Epidermal melanocyte (primary cell): ENCODE data around the gene FDXR.

Source experiments
- DNase-seq: peaks from one replicate; pipeline ENCODE4 v3.0.0; 2011; ENCODE audit warnings: low spot score; ENCODE audit not compliant: insufficient read length

The FDXR gene

DNA sequence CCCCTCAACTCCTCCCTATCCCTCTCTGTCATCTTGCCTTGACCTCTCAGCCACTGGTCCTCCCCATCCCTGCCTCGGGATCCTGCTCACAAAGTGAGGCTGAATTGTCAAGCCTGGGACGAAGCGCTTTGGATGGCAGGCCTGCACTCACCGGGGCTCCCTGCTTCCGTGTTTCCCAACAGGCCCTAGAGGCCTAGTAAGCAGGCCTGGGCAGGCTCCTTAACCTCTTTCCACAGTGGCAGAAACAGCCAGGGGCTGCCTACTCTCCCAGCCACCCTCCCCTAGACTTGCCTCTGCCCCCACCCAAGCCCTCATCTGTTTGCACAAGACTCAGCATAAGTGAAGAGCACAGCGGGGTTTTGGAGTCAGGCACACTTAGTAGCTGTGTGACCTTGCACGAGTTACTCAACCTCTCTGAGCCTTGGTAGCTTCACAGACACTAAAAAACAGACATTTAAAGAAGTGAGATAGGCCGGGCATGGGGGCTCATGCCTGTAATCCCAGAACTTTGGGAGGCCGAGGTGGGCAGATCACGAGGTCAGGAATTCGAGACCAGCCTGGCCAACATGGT is 25.7 kb upstream of the FDXR start:
- DNase-seq = no peak

GRCh38 chr17:74893936-74894671 is 21.3 kb upstream of the FDXR start:
- DNase-seq = no peak

DNA sequence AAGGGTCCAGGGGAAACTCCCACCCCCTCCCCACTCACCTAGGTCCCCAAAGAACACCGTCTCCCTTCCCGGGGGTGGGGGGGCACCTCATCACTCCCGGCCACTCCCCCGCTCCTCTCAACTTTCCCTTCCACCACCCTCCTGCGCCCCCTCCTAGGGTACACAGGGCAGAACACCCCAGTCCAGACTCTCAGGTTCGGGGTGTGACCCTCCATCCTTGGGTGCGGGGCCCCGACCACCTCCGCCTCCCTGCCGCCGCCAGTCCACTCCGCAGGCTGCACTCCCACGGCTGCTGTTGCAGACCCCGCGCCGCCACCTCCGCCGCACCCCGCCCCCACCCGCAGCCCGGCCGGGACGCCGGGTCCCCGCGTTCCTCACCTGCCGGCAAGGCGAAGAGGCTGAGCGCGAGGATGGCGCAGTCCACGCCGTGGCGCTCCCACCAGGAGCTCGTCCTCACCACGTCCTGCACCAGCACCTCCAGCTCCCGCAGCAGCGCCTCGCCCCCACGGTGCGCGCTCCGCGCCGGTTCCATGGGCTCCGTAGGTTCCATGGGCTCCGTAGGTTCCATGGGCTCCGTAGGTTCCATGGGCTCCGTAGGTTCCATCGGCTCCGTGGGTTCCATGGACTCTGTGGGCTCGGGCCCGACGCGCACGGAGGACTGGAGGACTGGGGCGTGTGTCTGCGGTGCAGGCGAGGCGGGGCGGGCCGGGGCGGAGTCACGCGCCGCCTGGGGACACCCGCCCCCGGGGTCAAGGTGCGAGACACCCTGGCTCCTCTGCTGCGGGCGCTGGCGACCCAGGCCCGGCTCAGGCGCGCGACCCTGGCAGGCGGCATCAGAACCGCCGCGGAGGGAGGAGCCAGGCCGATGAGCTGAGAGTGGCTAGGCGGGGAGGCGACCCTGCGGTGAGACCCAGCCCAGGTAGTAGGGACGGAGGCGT is 20.4 kb upstream of the FDXR start, which contains the start of gene FADS6:
TSS of gene FADS6 (minus strand) at position 660 of the 938 bp plus-strand sequence. CDS start at position 622, 38 bp downstream.
- no peak for DNase-seq

GRCh38 chr17:74892013-74892841 is 19.4 kb upstream of the FDXR start:
- DNase-seq = no peak

DNA sequence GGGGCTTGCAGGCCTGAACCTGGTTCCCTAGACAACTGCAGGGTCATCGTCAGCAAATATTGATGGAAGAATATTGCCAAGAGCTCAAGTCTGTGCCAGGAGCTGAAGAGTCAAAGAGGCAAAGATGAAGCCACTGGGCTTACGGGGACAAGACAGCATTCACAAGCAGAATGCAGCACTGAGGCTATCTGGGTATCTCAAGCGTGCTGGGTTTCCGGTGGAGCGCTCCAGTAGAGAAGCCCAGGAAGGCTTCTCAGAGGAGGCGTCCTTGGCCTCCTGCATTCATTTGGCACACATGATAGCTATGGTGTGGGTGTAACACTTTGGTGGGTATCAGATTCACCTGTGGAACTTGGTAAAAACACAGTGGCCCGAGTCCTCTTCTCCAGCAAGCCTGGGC is 17.8 kb upstream of the FDXR start:
- no peak for DNase-seq

GRCh38 chr17:74888469-74888868 is 15.7 kb upstream of the FDXR start:
- DNase-seq = no peak

DNA sequence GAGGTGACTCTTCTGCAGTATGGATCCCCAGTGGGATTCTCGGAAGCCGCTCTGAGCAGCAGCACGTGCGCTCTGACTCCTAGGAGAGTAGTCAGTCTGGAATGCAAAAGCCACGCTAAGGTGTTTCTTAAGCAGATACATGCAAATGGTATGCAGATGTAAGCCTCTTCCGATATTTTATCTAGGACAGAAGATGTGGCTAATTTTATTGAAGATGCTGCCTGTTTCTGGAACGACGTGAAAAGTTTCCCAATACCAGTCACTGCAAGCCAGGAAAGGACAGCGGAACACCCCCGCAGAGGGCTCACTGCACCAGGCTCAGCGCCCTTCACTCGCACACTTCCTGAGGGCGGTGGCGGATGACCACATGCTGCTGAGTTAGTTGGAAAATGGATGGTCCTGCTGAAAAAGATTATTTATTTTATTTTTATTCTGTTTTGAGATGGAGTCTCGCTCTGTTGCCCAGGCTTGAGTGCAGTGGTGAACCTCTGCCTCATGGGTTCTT is 10.5 kb upstream of the FDXR start:
- DNase-seq = no peak

GRCh38 chr17:74882517-74883240 is 9.9 kb upstream of the FDXR start:
- no peak for DNase-seq

GRCh38 chr17:74881073-74881472 is 8.3 kb upstream of the FDXR start:
- no peak for DNase-seq

DNA sequence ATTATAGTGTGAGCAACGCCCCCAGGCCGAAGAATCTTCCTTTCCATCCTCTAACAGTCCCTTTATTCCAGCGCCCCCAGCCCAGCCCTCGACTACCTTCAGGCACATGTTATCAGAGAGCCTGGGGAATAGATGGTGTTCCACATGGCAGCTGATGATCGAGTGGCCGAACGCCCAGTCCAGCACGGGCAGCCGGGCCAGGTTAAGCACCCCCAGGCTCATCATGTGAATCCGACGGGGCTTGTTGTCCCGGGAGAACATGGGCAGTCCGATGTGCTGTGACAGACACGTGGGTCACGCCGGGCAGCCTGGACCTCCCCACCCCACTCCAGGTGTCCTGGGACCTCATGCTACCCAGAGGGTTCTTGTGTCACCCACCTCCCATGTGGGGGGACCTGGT is 6.5 kb upstream of the FDXR start:
- DNase-seq = no peak

DNA sequence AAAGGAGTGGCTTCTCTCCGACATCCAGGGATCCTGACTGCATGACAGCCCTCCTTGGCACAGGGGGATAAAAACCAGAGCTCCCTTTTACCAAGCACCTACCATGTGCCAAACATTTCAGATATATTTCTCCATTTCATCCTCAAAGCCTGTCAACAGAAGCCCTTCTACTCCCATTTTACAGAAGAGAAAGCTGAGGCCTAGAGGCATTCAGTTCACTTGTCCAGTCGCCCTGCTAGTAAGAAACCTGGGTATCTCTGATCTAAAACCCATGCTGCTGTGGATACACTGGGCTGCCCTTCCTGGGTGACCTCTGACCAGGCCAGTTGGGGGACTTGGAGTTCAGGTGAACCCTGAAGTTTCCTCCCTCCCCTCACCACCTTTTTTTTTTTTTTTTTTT is 5.9 kb upstream of the FDXR start:
- DNase-seq = no peak

DNA sequence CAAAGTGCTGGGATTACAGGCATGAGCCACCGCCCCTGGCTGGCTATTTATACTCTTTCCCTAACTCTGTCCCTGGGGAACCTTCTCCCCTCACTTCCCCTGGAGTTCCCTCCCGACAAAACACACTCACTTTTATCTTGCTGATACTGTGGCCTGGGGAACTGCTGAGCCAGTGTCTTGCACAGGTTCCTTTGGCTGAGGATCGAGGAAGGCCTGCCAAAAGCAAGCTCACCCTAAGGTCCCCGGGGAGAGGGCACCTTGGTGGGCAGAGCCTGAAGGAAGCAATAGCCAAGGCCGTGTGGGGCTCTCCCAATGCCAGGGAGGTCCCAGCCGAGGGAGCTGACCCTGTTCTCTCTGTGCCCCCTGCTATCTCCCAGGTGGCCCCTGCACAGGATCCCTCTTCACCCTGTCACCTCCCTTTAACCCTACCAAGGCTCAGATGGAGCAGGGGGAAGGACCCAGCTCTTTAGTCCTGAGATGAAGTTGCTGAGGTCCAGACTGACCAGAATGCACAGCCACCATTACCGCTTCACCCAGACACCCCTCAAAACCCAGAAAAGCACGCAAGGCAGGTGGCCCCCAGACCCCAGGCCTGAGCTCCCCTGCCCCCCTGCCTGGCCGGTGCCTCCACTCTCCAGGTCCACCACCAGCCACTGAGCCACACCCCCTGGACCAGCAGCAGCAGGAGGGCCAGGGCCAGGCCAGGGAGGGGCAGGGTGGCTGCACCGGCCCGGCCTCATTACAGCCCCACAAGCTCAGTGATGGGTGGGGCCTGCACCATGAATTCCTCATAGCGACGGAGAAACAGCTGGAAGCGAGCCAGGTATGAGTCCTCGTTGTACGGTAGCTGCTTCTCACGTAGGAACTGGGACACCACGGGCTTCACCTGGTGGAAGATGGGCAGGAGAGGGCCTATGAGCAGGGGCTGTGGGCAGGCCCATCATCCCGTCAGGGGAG is 5.1 kb upstream of the FDXR start:
- DNase-seq = no peak

- no peak for DNase-seq
Observed at GRCh38 chr17:74875977-74876593, 3.3 kb upstream of the FDXR start.

DNA sequence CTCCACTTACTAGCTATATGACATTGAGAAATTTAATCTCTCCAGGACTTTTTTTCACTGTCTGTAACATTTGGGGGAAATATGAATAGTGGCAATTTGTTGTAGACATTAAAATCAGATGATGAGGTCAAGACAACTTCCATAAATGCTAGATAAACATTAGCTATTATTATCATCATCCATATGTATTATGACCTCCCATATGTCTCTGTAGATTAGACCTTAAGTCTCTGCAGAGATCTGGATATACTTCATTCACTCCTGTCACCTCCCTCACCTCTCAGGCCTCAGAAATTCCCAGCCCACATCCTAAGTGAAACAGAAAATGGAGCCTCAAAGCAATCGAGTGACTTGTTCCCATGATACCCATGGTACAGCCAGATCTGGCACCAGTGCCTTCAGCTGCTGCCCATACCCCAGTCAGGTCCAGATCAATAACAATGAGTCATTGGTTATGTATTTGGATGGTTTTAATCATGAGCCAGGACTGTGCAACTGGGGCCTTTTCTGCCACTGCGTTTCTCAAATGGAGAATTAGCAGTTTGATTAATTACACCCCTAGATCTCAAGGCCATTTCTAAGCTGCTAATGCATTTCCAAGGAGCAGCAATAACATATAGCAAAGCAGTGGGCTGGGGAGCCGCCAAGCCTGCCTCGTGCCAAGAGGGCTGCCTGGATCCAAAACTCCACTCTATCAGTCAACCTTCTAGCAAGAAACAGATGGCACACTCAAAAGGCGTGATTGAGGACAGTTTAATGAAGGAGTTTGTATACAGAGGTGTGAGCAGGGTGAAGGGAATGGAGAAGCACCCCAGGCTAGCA is 2.6 kb upstream of the FDXR start:
- no peak for DNase-seq

- DNase-seq = no peak
Observed at GRCh38 chr17:74874615-74875037, 1.8 kb upstream of the FDXR start.

DNA sequence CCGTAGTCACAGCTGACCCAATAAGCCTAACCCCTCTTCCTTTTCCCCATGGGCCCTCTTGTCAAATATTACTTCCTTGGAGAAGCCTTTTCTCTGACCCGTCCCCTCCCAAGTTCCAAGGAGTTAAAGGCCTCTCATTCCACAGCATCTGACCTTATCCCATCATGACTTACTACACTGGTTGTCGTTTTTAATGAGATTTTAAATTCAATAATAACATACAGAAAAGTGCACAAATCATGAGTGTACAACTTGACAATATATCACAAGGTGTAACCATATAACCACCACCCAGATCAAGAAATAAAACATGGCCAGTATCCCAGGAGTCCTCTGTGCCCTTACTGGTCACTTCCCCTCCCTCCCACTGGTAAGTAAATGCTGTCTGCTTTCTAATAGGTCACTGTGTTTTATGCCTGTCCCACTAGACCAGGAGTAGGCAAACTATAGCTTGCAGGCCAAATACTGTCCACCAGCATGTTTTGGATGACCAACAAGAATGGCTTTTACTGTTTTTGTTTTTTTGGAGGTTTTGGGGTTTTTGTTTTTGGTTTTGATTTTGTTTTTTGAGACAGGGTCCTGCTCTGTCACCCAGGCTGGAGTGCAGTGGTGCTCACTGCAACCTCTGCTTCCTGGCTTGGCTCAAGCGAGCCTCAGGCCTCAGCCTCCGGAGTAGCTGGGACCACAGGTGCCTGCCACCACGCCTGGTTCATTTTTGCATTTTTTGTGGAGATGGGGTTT is 1.2 kb upstream of the FDXR start:
- DNase-seq = no peak
